Hematopoietic multipotent progenitor cell (in vitro differentiated cells): Measurements from ENCODE around the gene FLVCR1. TPM values are rescaled to one million over a fixed set of nuclear protein-coding genes. Genes with fewer than 3 reads are reported as not detected.

Experiments
- DNase-seq, 3 donors: peaks; one replicate each; pipeline ENCODE4 v3.0.0-alpha.2; 2011 to 2015; ENCODE audit warnings: low read depth in 2 of 3, low spot score in 2 of 3
- small RNA-seq: library from RNA; depleted of rRNA; stranded (forward); fragments of <200 nt; gene quantifications from one replicate; pipeline ENCODE3, GENCODE V24; 2012
- total RNA-seq: library from RNA; depleted of rRNA; stranded (reverse); fragments of >200 nt; gene quantifications from one replicate; pipeline ENCODE4 v1.2.3, GENCODE V29; 2012

Gene FLVCR1
- total RNA-seq, 1 donor, result 18.3 TPM

DNA sequence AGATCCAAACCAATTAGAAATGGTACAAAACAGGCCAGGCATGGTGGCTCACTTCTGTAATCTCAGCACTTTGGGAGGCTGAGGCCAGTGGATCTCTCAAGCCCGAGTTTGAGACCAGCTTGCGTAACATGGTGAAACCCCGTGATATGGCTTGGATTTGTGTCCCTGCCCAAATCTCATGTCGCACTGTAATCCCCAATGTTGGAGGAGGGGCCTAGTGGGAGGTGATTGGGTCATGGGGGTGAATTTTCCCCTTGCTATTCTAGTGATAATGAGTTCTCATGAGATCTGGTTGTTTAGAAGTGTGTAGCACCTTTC is 85.3 kb downstream of the FLVCR1 start:
- DNase-seq, result no peak

DNA sequence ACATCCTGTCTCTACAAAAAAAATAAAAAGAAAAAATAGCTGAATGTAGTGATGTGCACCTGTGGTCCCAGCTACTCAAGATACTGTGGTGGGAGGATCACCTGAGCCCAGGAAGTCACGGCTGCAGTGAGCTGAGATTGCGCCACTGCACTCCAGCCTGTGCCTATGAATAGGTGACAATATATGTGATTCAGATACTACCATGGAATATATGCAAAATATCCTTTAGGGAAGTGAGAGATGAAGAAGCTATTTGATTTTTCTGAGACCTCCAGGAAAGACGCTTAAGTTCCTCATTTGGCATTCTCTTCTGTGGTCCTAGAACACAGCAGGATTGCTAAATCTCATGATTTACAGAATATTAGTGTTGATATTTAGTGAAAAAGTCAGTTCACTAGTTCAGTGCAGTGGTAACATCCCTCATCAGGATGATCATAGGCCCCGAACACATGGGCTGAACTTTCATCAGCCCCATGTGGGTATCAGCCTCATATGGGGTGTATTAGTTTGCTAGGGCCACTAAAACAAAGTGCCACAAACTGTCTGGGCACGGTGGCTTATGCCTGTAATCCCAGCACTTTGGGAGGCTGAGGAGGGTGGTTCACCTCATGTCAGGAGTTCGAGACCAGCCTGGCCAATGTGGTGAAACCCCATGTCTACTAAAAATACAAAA is 86.3 kb downstream of the FLVCR1 start:
- no peak for DNase-seq

DNA sequence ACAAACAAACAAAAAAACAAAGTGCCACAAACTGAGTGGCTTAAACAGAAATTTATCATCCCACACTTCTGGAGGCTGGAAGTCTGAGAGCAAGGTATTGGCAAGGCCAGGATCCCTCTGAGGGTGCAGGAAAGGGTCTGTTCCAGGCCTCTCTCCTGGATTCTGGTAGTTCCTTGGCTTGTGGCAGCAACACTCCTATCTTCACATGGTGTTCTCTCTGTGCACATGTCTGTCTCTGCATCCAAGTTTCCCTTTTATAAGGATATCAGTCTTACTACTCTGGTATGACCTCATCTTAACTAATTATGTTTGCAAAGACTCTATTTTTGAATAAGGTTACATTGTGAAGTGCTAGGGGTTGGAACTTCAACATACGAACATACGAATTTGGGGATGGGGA is 87.0 kb downstream of the FLVCR1 start:
- DNase-seq, result no peak

DNA sequence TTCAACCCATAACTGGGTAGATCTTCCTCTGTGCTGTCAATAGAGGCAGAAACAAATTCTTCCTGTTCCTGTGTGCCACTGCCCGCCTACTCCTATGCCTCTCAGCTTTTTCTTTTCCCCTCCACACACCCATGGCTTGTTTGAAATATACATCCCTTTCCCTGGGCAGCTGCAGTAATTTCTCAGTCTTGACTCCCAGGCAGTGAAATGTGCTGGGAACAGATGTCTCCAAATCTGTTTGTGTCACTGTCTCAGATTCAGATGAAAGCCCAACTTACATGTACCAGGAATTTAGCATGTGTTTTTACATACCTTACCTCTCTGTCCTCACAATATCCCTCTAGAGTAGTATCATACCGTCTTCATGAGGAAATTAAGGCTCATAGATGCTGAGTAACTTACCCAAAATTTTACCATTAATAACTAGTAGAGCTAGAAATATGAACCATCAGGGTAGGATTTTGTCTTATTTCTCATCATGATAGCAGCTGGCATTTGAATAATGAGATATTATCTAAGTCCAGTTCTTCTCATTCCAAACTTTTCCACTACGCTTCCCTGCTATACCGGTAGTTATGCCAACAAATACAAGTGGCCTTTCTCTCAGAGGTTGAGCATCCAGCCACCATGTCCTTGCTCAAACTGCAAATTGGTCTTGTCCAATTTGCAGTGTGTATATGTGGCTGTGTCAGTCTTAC is 87.5 kb downstream of the FLVCR1 start:
- DNase-seq, result no peak

DNA sequence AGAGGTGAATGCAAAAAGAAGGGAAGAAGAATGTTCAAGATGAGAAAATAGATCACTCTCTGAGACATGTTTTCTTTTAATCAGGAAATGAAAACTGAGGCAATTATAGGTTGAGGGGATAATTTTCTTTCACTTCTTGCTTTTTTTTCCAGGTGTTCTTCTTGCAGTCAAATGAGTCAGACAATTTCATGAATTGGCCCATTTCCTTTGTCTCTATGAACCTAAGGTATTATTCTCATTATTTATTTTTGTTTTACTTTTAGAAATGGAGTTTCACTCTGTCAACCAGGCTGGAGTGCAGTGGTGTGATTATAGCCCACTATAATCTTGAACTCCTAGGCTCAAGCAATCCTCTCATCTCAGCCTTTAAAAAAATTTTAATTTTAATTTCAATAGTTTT is 88.8 kb downstream of the FLVCR1 start:
- DNase-seq, result no peak

Small RNAs within 50 kb of the gene (small RNA-seq; reads per million reads assigned to genes)
- gene AC104333.1, result not detected
- gene AC104333.2, result not detected

Other genes with a start within 250 kb of the FLVCR1 start
- 45.0 TPM for gene ATF3, start 249.5 kb upstream of the FLVCR1 start, total RNA-seq
- 3.2 TPM for gene BATF3, start 158.4 kb upstream of the FLVCR1 start, total RNA-seq
- 43.9 TPM for gene NSL1, start 66.5 kb upstream of the FLVCR1 start, total RNA-seq
- 7.8 TPM for gene TATDN3, start 66.4 kb upstream of the FLVCR1 start, total RNA-seq
- not detected for gene SPATA45, start 10.6 kb upstream of the FLVCR1 start, total RNA-seq
- gene VASH2, start 92.3 kb downstream of the FLVCR1 start, total RNA-seq, result 0.81 TPM
- gene ANGEL2, start 157.6 kb downstream of the FLVCR1 start, total RNA-seq, result 39.9 TPM
- gene RPS6KC1, start 193.0 kb downstream of the FLVCR1 start, total RNA-seq, result 15.6 TPM